Smooth muscle cell (in vitro differentiated cells): ENCODE measurements around the gene C20orf202. TPM values are rescaled to one million over a fixed set of nuclear protein-coding genes. Genes with fewer than 3 reads are reported as not detected.

ENCODE experiments used
- DNase-seq: peaks from one replicate; lab custom pipeline; 2025; ENCODE audit not compliant: unreplicated experiment; lab: John Stamatoyannopoulos, UW
- H2AFZ ChIP-seq: fragments of 200-600 bp; sonication (generic); 2 replicates; pipeline ENCODE4 v1.6.0; 2016; ENCODE audit warnings: antibody characterized with exemption, low read depth, mild to moderate bottlenecking
- H3F3A ChIP-seq: fragments of 200-600 bp; sonication (generic); 2 replicates; pipeline ENCODE4 v1.6.0; 2017; ENCODE audit warnings: antibody characterized with exemption, low read depth
- H3K27ac ChIP-seq: fragments of 200-600 bp; sonication (generic); 2 replicates; pipeline ENCODE4 v1.5.1; 2016; ENCODE audit warnings: low read depth, mild to moderate bottlenecking
- H3K27me3 ChIP-seq: fragments of 200-600 bp; sonication (generic); 2 replicates; pipeline ENCODE4 v1.6.1; 2016; ENCODE audit warnings: low read depth, mild to moderate bottlenecking
- H3K36me3 ChIP-seq: fragments of 200-600 bp; sonication (generic); 2 replicates; pipeline ENCODE4 v1.5.1; 2016; ENCODE audit warnings: low read depth
- H3K4me1 ChIP-seq: fragments of 200-600 bp; sonication (generic); 2 replicates; pipeline ENCODE4 v1.5.1; 2016; ENCODE audit warnings: low read depth
- H3K4me2 ChIP-seq: fragments of 200-600 bp; sonication (generic); 2 replicates; pipeline ENCODE4 v1.6.0; 2016; ENCODE audit warnings: mild to moderate bottlenecking
- H3K4me3 ChIP-seq: fragments of 200-600 bp; sonication (generic); 2 replicates; pipeline ENCODE4 v1.5.1; 2016; ENCODE audit warnings: mild to moderate bottlenecking
- H3K79me2 ChIP-seq: fragments of 200-600 bp; sonication (generic); 2 replicates; pipeline ENCODE4 v1.6.0; 2016; ENCODE audit warnings: low read depth, mild to moderate bottlenecking
- H3K9ac ChIP-seq: fragments of 200-600 bp; sonication (generic); 2 replicates; pipeline ENCODE4 v1.6.0; 2016; ENCODE audit warnings: low read depth
- H3K9me3 ChIP-seq: fragments of 200-600 bp; sonication (generic); replicated peaks from 2 replicates; pipeline ENCODE4 v1.5.1; 2016; ENCODE audit warnings: low read depth
- H4K20me1 ChIP-seq: fragments of 200-600 bp; sonication (generic); 2 replicates; pipeline ENCODE4 v1.6.0; 2016; ENCODE audit warnings: low read depth
- CTCF ChIP-seq: fragments of 200-600 bp; sonication (generic); IDR thresholded peaks from 2 replicates; pipeline ENCODE4 v1.5.1; 2017; ENCODE audit warnings: borderline replicate concordance, mild to moderate bottlenecking, antibody characterized with exemption; ENCODE audit not compliant: insufficient read depth, poor library complexity, severe bottlenecking
- WGBS: methylation state at CpG from one replicate; pipeline ENCODE4 v1.1.7; 2016; ENCODE audit warnings: low lambda C conversion rate; 5-methylcytosine and 5-hydroxymethylcytosine counted together
- polyA plus RNA-seq: library from polyadenylated mRNA; unstranded; fragments of >200 nt; fragmentation: Nextera tagmentation; extraction: Ambion mirVana; gene quantifications from 2 replicates; pipeline ENCODE4 v1.2.1, GENCODE V29; 2016
- total RNA-seq: library from RNA; depleted of rRNA; stranded (reverse); fragments of >200 nt; gene quantifications from 2 replicates; pipeline ENCODE4 v1.2.3, GENCODE V29; 2014

Gene C20orf202
- total and polyA plus RNA-seq, 2 experiments from 2014 or later = not detected

DNA sequence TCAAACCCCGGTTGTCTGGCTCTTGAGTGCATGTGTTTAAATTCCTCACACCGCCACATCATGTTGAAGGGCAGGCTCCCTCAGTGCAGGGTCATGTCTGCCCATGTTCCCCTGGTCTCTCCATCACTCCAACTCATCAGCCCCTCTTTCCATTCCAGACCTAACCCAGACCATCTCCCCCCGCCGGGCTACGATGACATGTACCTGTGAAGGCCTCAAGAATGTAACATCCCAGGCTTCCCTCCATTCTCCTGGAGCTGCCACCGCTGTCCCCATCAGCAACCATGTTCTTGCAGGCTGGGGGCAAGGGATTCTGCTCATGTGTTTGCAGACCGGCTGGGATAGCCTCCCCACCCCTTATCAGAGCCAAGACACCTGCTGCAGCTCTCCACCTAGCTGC, 38.4 kb upstream of the C20orf202 start:
- H3K9ac ChIP-seq = no peak overlapping the region
- H2AFZ ChIP-seq = no peak overlapping the region
- H3K9me3 ChIP-seq = no peaks in the 10 kb centered on the region
- no peaks in the 10 kb centered on the region for H3K27me3 ChIP-seq
- peaks cover 17% of the 10 kb centered on the region for H3K36me3 ChIP-seq
- H3K79me2 ChIP-seq = no peaks in the 10 kb centered on the region
- DNase-seq = no peak
- H3F3A ChIP-seq = no peaks in the 10 kb centered on the region
- WGBS = 98% methylated on average over 7 of the region's 7 CpGs
- no peaks in the 10 kb centered on the region for H3K4me1 ChIP-seq
- no peak for TF ChIP-seq CTCF
- no peak overlapping the region for H3K4me2 ChIP-seq
- no peak overlapping the region for H3K4me3 ChIP-seq
- H4K20me1 ChIP-seq = peaks cover 17% of the 10 kb centered on the region
- H3K27ac ChIP-seq = no peak overlapping the region

DNA sequence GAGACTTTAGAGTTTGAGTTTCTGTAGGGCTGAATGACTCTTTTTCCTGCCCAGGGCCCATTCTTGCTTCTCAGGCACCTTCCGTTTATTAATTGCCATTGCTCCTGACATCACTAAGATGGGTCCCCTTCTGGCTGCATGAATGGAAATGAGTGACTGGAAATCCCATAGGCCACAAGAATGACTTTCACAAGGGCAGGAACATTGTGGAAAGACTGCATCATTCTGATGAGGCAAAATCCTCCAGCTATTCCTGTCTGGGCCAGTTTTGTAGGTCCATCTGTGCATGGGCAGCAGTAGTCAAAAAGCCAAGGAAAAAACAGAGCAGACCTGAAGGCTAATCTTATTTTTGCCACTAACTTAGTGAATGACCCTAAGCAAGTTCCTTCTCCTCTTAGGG, 37.7 kb upstream of the C20orf202 start:
- H3K27ac ChIP-seq = no peak overlapping the region
- H2AFZ ChIP-seq = no peak overlapping the region
- 100% methylated on average over 1 of the region's 1 CpG for WGBS
- no peak overlapping the region for H3K9ac ChIP-seq
- no peak for DNase-seq
- no peak overlapping the region for H3K4me2 ChIP-seq
- H3K4me3 ChIP-seq = no peak overlapping the region
- TF ChIP-seq CTCF = no peak
- peaks cover 17% of the 10 kb centered on the region for H3K36me3 ChIP-seq
- no peaks in the 10 kb centered on the region for H3F3A ChIP-seq
- no peaks in the 10 kb centered on the region for H3K4me1 ChIP-seq
- peaks cover 23% of the 10 kb centered on the region for H4K20me1 ChIP-seq
- H3K9me3 ChIP-seq = no peaks in the 10 kb centered on the region
- no peaks in the 10 kb centered on the region for H3K27me3 ChIP-seq
- no peaks in the 10 kb centered on the region for H3K79me2 ChIP-seq

GRCh38 chr20:1165941-1166340, 37.3 kb upstream of the C20orf202 start:
- Histone ChIP-seq H3K4me1 (no peaks in the 10 kb centered on the region), H3K27ac (no peak overlapping the region), H3K4me2 (no peak overlapping the region), H3K4me3 (no peak overlapping the region), H3K79me2 (no peaks in the 10 kb centered on the region), H3K27me3 (no peaks in the 10 kb centered on the region), H3K36me3 (peaks cover 17% of the 10 kb centered on the region), H4K20me1 (peaks cover 27% of the 10 kb centered on the region), H3K9ac (no peak overlapping the region), H3K9me3 (no peaks in the 10 kb centered on the region), H2AFZ (no peak overlapping the region), H3F3A (no peaks in the 10 kb centered on the region)
- no peak for DNase-seq
- 98% methylated on average over 9 of the region's 9 CpGs for WGBS
- no peak for TF ChIP-seq CTCF

DNA sequence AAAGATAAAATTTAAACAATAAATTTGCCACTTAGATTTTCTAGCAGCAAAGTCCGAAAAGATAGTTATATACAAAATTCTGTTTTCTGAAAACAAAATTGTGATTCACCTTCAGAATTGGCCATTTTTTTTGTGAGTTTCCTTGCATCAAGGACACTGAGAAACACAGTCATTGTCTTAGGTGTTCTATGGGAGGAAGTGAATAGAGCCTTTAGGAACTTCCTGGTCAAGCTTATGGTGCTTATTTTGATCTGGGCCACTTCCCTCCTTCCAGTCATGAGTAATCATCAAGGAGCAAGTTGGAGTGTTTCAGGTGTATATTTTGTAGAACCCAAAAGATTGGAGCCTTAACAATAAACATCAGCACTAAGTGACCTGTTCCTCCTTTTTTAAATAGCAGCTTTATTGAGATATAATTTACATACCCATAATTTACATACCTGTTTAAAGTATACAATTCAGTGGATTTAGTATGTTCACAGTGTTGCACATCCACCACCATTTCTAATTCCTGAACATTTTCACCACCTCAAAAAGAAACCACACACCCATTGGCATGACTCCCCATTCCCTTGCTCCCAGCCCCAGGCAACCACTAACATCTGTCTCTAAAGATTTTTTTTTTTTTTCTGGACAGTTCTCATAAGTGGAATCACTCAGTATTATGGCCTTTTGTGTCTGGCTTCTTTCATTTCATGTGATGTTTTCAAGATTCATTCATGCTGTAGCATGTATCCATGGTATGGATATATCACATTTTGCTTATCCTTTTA, 36.1 kb upstream of the C20orf202 start:
- no peak overlapping the region for H2AFZ ChIP-seq
- no peak for DNase-seq
- no peaks in the 10 kb centered on the region for H3K79me2 ChIP-seq
- no peaks in the 10 kb centered on the region for H3F3A ChIP-seq
- no peak for TF ChIP-seq CTCF
- H3K36me3 ChIP-seq = peaks cover 17% of the 10 kb centered on the region
- H3K27me3 ChIP-seq = no peaks in the 10 kb centered on the region
- H3K4me3 ChIP-seq = no peak overlapping the region
- no peak overlapping the region for H3K9ac ChIP-seq
- no peak overlapping the region for H3K4me2 ChIP-seq
- H3K9me3 ChIP-seq = no peaks in the 10 kb centered on the region
- 100% methylated on average over 1 of the region's 1 CpG for WGBS
- H4K20me1 ChIP-seq = peaks cover 30% of the 10 kb centered on the region
- no peak overlapping the region for H3K27ac ChIP-seq
- H3K4me1 ChIP-seq = no peaks in the 10 kb centered on the region
